ENCODE measurements around the gene PPFIBP1.

Gene PPFIBP1

GRCh38 chr12:27511723-27512045, 12.3 kb upstream of the PPFIBP1 start:
- no peak for DNase-seq (ENCODE audit: low read depth in 1 of 2, low spot score in 1 of 2)

- DNase-seq (ENCODE audit: low read depth in 1 of 2, low spot score in 1 of 2), result no peak
Observed at GRCh38 chr12:27513155-27513824, 10.7 kb upstream of the PPFIBP1 start.

GRCh38 chr12:27515671-27516070, 8.3 kb upstream of the PPFIBP1 start:
- no peak for DNase-seq (ENCODE audit: low read depth in 1 of 2, low spot score in 1 of 2)

- DNase-seq (ENCODE audit: low read depth in 1 of 2, low spot score in 1 of 2), result no peak
Observed at GRCh38 chr12:27516625-27517024, 7.4 kb upstream of the PPFIBP1 start.

- no peak for DNase-seq (ENCODE audit: low read depth in 1 of 2, low spot score in 1 of 2)
Observed at GRCh38 chr12:27517546-27517945, 6.5 kb upstream of the PPFIBP1 start.

GRCh38 chr12:27517961-27518665, 5.9 kb upstream of the PPFIBP1 start:
- no peak for DNase-seq (ENCODE audit: low read depth in 1 of 2, low spot score in 1 of 2)

- DNase-seq (ENCODE audit: low read depth in 1 of 2, low spot score in 1 of 2), result no peak
Observed at GRCh38 chr12:27521066-27521465, 2.9 kb upstream of the PPFIBP1 start.

GRCh38 chr12:27521981-27522380, 2.0 kb upstream of the PPFIBP1 start:
- DNase-seq (ENCODE audit: low read depth in 1 of 2, low spot score in 1 of 2), result no peak

- DNase-seq (ENCODE audit: low read depth in 1 of 2, low spot score in 1 of 2), result no peak
Observed at GRCh38 chr12:27523305-27523641, 733 bp upstream of the PPFIBP1 start.

GRCh38 chr12:27524494-27524835, 459 bp downstream of the PPFIBP1 start:
- DNase-seq (ENCODE audit: low read depth in 1 of 2, low spot score in 1 of 2), result no peak

- no peak for DNase-seq (ENCODE audit: low read depth in 1 of 2, low spot score in 1 of 2)
Observed at GRCh38 chr12:27524839-27525753, 1.1 kb downstream of the PPFIBP1 start.

- DNase-seq (ENCODE audit: low read depth in 1 of 2, low spot score in 1 of 2), result no peak
Observed at GRCh38 chr12:27527512-27527911, 3.5 kb downstream of the PPFIBP1 start.

- DNase-seq (ENCODE audit: low read depth in 1 of 2, low spot score in 1 of 2), result no peak
Observed at GRCh38 chr12:27528788-27529187, 4.8 kb downstream of the PPFIBP1 start.

GRCh38 chr12:27530157-27530922, 6.3 kb downstream of the PPFIBP1 start:
- DNase-seq (ENCODE audit: low read depth in 1 of 2, low spot score in 1 of 2), result no peak

- no peak for DNase-seq (ENCODE audit: low read depth in 1 of 2, low spot score in 1 of 2)
Observed at GRCh38 chr12:27531896-27532295, 7.9 kb downstream of the PPFIBP1 start.

- no peak for DNase-seq (ENCODE audit: low read depth in 1 of 2, low spot score in 1 of 2)
Observed at GRCh38 chr12:27534060-27534764, 10.2 kb downstream of the PPFIBP1 start.

- DNase-seq (ENCODE audit: low read depth in 1 of 2, low spot score in 1 of 2), result no peak
Observed at GRCh38 chr12:27534765-27535161, 10.8 kb downstream of the PPFIBP1 start.

GRCh38 chr12:27535318-27535717, 11.3 kb downstream of the PPFIBP1 start:
- DNase-seq (ENCODE audit: low read depth in 1 of 2, low spot score in 1 of 2), result no peak

GRCh38 chr12:27537855-27538675, 14.1 kb downstream of the PPFIBP1 start:
- no peak for DNase-seq (ENCODE audit: low read depth in 1 of 2, low spot score in 1 of 2)

GRCh38 chr12:27539191-27539631, 15.2 kb downstream of the PPFIBP1 start:
- DNase-seq (ENCODE audit: low read depth in 1 of 2, low spot score in 1 of 2), result no peak
